ENCODE measurements around the gene PDE4D.
"Not testable (repeated sequence)": the region's sequence is repeated elsewhere in the genome, so short reads cannot be mapped to it uniquely, and the experiment has no call there.

PDE4D gene

GRCh38 chr5:58961631-58962280, 931.8 kb downstream of the PDE4D start:
- DNase-seq (ENCODE audit: low read depth): no peak

- DNase-seq (ENCODE audit: low read depth): no peak
Measured at GRCh38 chr5:58958701-58959100, 934.8 kb downstream of the PDE4D start.

GRCh38 chr5:58953218-58953617, 940.3 kb downstream of the PDE4D start:
- DNase-seq (ENCODE audit: low read depth): not testable (repeated sequence)

GRCh38 chr5:58950224-58950623, 943.3 kb downstream of the PDE4D start:
- no peak for DNase-seq (ENCODE audit: low read depth)

GRCh38 chr5:58946230-58946629, 947.3 kb downstream of the PDE4D start:
- DNase-seq (ENCODE audit: low read depth): no peak

- DNase-seq (ENCODE audit: low read depth): no peak
Measured at GRCh38 chr5:58944221-58944620, 949.3 kb downstream of the PDE4D start.

- DNase-seq (ENCODE audit: low read depth): no peak
Measured at GRCh38 chr5:58940446-58940845, 953.1 kb downstream of the PDE4D start.

GRCh38 chr5:58939664-58940063, 953.9 kb downstream of the PDE4D start:
- DNase-seq (ENCODE audit: low read depth): no peak

GRCh38 chr5:58938563-58939424, 954.7 kb downstream of the PDE4D start:
- DNase-seq (ENCODE audit: low read depth): no peak

GRCh38 chr5:58937031-58937681, 956.4 kb downstream of the PDE4D start:
- DNase-seq (ENCODE audit: low read depth): no peak

GRCh38 chr5:58934629-58935097, 958.9 kb downstream of the PDE4D start:
- no peak for DNase-seq (ENCODE audit: low read depth)

- DNase-seq (ENCODE audit: low read depth): peak; percentile 19
Measured at GRCh38 chr5:58933891-58934628, 959.5 kb downstream of the PDE4D start.

- no peak for DNase-seq (ENCODE audit: low read depth)
Measured at GRCh38 chr5:58932057-58932612, 961.4 kb downstream of the PDE4D start.

GRCh38 chr5:58930520-58930919, 963.0 kb downstream of the PDE4D start:
- no peak for DNase-seq (ENCODE audit: low read depth)

GRCh38 chr5:58929726-58930125, 963.8 kb downstream of the PDE4D start:
- no peak for DNase-seq (ENCODE audit: low read depth)

GRCh38 chr5:58927938-58928337, 965.6 kb downstream of the PDE4D start:
- no peak for DNase-seq (ENCODE audit: low read depth)

- DNase-seq (ENCODE audit: low read depth): no peak
Measured at GRCh38 chr5:58927181-58927580, 966.3 kb downstream of the PDE4D start.

GRCh38 chr5:58926541-58926935, 967.0 kb downstream of the PDE4D start:
- DNase-seq (ENCODE audit: low read depth): no peak

GRCh38 chr5:58925627-58926540, 967.6 kb downstream of the PDE4D start:
- no peak for DNase-seq (ENCODE audit: low read depth)

GRCh38 chr5:58924306-58924705, 969.2 kb downstream of the PDE4D start:
- no peak for DNase-seq (ENCODE audit: low read depth)

GRCh38 chr5:58923355-58923754, 970.2 kb downstream of the PDE4D start:
- DNase-seq (ENCODE audit: low read depth): no peak
